ENCODE measurements around the gene DDC. TPM values are rescaled to one million over a fixed set of nuclear protein-coding genes. Genes with fewer than 3 reads are reported as not detected.

DDC gene
- total RNA-seq, 1 experiment from 2014 or later: not detected

DNA sequence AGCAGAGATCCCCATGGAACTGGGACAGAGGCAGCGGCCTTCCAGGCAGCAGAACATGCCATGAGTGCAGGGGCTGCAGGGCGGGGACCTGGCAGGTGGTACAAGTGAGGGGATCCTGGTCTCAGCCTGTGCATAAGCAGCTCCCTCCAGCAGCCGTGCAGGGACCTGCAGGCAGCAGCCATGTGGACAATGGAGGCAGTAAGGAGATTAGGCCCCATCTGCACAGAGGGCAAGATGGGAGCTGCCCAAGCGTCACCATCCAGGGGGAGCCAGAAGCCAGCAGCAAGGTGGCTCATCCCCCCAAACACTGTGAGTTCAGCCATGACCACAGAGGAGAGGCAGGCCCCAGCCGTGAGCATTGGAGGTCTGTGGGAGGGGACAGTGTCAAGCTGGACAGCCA is 3.1 kb downstream of the DDC start:
- no peaks in the 10 kb centered on the region for H3K36me3 ChIP-seq (ENCODE audit: control insufficient read depth in 1 of 2, insufficient read depth in 2 of 2, low read length in 2 of 2)
- ATAC-seq (peak; percentile 66), DNase-seq (ENCODE audit: low read depth, low spot score) (no peak)
- H2AFZ ChIP-seq (ENCODE audit: low read depth, low read length, poor library complexity, severe bottlenecking): no peak overlapping the region
- no peaks in the 10 kb centered on the region for H3K79me2 ChIP-seq (ENCODE audit: insufficient read depth, low read length)
- ChIA-PET CTCF (no interaction called here), RAD21 (ENCODE audit: low non-redundant PET in 1 of 2, low total read pairs in 2 of 2, uncharacterized antibody in 2 of 2, unreplicated experiment in 2 of 2) (no interaction called here), POLR2A (no interaction called here)
- no peaks in the 10 kb centered on the region for H4K20me1 ChIP-seq (ENCODE audit: insufficient read depth)
- H3K9me2 ChIP-seq (ENCODE audit: insufficient read depth): no peaks in the 10 kb centered on the region
- no peak overlapping the region for H3K9ac ChIP-seq (ENCODE audit: low read length)
- H3K27me3 ChIP-seq (ENCODE audit: insufficient read depth, low read length): peaks cover 27% of the 10 kb centered on the region
- no peaks in the 10 kb centered on the region for H3K9me3 ChIP-seq (ENCODE audit: control insufficient read depth in 1 of 2, insufficient read depth in 1 of 2, low read depth in 1 of 2, low read length in 2 of 2)
- intact Hi-C loops (cut with micrococcal nuclease): no loop called here
- BruUV-seq (replicated peaks): no TSS peak
- no peaks in the 10 kb centered on the region for H3K4me1 ChIP-seq (ENCODE audit: control insufficient read depth in 1 of 2, insufficient read depth in 2 of 2, low read length in 2 of 2)
- H3K4me3 ChIP-seq (replicated peaks in 1 of 2; ENCODE audit: low read depth in 1 of 2, low read length in 2 of 2): no peak overlapping the region
- TF ChIP-seq SP1 (IDR thresholded peaks at IDR 0.05; ENCODE audit: low read depth) (no peak), CBX3 (IDR thresholded peaks at IDR 0.05; ENCODE audit: low read depth) (no peak), EGR1 (IDR thresholded peaks at IDR 0.05; ENCODE audit: low read depth) (no peak), EZH2 (IDR thresholded peaks at IDR 0.05) (no peak), TCF7L2 (IDR thresholded peaks at IDR 0.05; ENCODE audit: borderline replicate concordance, extremely low read depth, insufficient read depth, insufficient read length) (no peak), SIN3A (IDR thresholded peaks at IDR 0.05; ENCODE audit: low read depth) (no peak), RAD21 (IDR thresholded peaks at IDR 0.05; ENCODE audit: low read depth) (no peak), ZFX (IDR thresholded peaks at IDR 0.05) (no peak), POLR2A (IDR thresholded peaks at IDR 0.05; ENCODE audit: borderline replicate concordance, extremely low read depth, insufficient read depth, insufficient read length) (no peak)
- TF ChIP-seq, protein P1, sequence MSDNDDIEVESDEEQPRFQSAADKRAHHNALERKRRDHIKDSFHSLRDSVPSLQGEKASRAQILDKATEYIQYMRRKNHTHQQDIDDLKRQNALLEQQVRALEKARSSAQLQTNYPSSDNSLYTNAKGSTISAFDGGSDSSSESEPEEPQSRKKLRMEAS (IDR thresholded peaks at IDR 0.05): no peak
- TF ChIP-seq, protein P2, sequence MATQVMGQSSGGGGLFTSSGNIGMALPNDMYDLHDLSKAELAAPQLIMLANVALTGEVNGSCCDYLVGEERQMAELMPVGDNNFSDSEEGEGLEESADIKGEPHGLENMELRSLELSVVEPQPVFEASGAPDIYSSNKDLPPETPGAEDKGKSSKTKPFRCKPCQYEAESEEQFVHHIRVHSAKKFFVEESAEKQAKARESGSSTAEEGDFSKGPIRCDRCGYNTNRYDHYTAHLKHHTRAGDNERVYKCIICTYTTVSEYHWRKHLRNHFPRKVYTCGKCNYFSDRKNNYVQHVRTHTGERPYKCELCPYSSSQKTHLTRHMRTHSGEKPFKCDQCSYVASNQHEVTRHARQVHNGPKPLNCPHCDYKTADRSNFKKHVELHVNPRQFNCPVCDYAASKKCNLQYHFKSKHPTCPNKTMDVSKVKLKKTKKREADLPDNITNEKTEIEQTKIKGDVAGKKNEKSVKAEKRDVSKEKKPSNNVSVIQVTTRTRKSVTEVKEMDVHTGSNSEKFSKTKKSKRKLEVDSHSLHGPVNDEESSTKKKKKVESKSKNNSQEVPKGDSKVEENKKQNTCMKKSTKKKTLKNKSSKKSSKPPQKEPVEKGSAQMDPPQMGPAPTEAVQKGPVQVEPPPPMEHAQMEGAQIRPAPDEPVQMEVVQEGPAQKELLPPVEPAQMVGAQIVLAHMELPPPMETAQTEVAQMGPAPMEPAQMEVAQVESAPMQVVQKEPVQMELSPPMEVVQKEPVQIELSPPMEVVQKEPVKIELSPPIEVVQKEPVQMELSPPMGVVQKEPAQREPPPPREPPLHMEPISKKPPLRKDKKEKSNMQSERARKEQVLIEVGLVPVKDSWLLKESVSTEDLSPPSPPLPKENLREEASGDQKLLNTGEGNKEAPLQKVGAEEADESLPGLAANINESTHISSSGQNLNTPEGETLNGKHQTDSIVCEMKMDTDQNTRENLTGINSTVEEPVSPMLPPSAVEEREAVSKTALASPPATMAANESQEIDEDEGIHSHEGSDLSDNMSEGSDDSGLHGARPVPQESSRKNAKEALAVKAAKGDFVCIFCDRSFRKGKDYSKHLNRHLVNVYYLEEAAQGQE (IDR thresholded peaks at IDR 0.05; ENCODE audit: low read depth): no peak
- TF ChIP-seq, protein P3, sequence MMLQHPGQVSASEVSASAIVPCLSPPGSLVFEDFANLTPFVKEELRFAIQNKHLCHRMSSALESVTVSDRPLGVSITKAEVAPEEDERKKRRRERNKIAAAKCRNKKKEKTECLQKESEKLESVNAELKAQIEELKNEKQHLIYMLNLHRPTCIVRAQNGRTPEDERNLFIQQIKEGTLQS (IDR thresholded peaks at IDR 0.05): no peak
- H3K4me2 ChIP-seq (ENCODE audit: low read length): no peak overlapping the region
- no peak overlapping the region for H3K27ac ChIP-seq (ENCODE audit: low read depth, low read length)

Data from HCT116 (cell line).